GM12878 (cell line): ENCODE data around the gene SIVA1. TPM values are rescaled to one million over a fixed set of nuclear protein-coding genes. Genes with fewer than 3 reads are reported as not detected.

Source experiments
- ATAC-seq: fragments of 200-7000 bp; cut with Tn5 transposase; 3 replicates; pipeline ENCODE4 v1.9.1; 2020; ENCODE audit warnings: mild to moderate bottlenecking, moderate library complexity
- BruUV-seq: library from RNA; stranded (reverse); fragments of 400-500 nt; replicated peaks from 2 replicates; lab custom pipeline; 2021; lab: Mats Ljungman, UMichigan
- CTCF ChIA-PET: fragments of 300-600 bp; sonication (Branson Sonifier 250); formaldehyde crosslinking; extraction: SDS; loops from one replicate; lab custom pipeline; 2021; ENCODE audit warnings: inconsistent platforms; lab: Yijun Ruan, JAX
- POLR2A ChIA-PET: fragments of 350-600 bp; formaldehyde crosslinking; extraction: SDS; loops from one replicate; lab custom pipeline; 2021; ENCODE audit warnings: inconsistent platforms; lab: Charles Lee
- RAD21 ChIA-PET: fragments of 300-600 bp; sonication (Branson Sonifier 250); formaldehyde crosslinking; loops from one replicate; lab custom pipeline; 2023; ENCODE audit warnings: antibody characterized with exemption; ENCODE audit not compliant: unreplicated experiment; lab: Charles Lee
- SMC1A ChIA-PET: fragments of 300-600 bp; sonication (Branson Sonifier 250); formaldehyde crosslinking; loops from one replicate; lab custom pipeline; 2023; ENCODE audit not compliant: unreplicated experiment, uncharacterized antibody; lab: Charles Lee
- DNase-seq: peaks from one replicate; pipeline ENCODE4 v3.0.0-alpha.2; 2011; ENCODE audit warnings: low read depth, low spot score
- FAIRE-seq: peaks from 3 replicates; lab custom pipeline; 2011; peaks lifted over from hg19 to GRCh38; lab: Jason Lieb, UNC
- H2AFZ ChIP-seq: 2 replicates; pipeline ENCODE4 v1.6.0; 2011; ENCODE audit warnings: low read depth, low read length, control low read depth; ENCODE audit not compliant: control insufficient read depth
- H3K27ac ChIP-seq: 2 replicates; pipeline ENCODE4 v1.5.1; 2011; ENCODE audit warnings: control low read depth; ENCODE audit not compliant: control insufficient read depth, insufficient read depth
- H3K27me3 ChIP-seq, 2 experiments: replicated peaks in 1 of 2; 2 replicates each; pipeline versions ENCODE4 v1.6.0 to v1.6.1; 2011; ENCODE audit warnings: low read length in 1 of 2; ENCODE audit not compliant: control insufficient read depth in 2 of 2, insufficient read depth in 2 of 2
- H3K36me3 ChIP-seq, 2 experiments: 2 replicates each; pipeline ENCODE4 v1.5.1; 2011; ENCODE audit warnings: low read length in 1 of 2; ENCODE audit not compliant: control insufficient read depth in 2 of 2, insufficient read depth in 2 of 2
- H3K4me1 ChIP-seq: 2 replicates; pipeline ENCODE4 v1.6.1; 2011; ENCODE audit warnings: mild to moderate bottlenecking, low read length, moderate library complexity, mixed read lengths; ENCODE audit not compliant: control insufficient read depth, insufficient read depth
- H3K4me2 ChIP-seq: 2 replicates; pipeline ENCODE4 v1.6.0; 2011; ENCODE audit warnings: control low read depth; ENCODE audit not compliant: control insufficient read depth, insufficient read depth
- H3K4me3 ChIP-seq: fragments of 200-600 bp; sonication (generic); 2 replicates; pipeline ENCODE4 v1.5.1; 2016
- H3K79me2 ChIP-seq: 2 replicates; pipeline ENCODE4 v1.6.0; 2011; ENCODE audit warnings: low read length; ENCODE audit not compliant: control insufficient read depth, insufficient read depth
- H3K9ac ChIP-seq: 2 replicates; pipeline ENCODE4 v1.8.0; 2011; ENCODE audit warnings: low read length, control low read depth, mixed read lengths; ENCODE audit not compliant: control insufficient read depth, insufficient read depth
- H3K9me3 ChIP-seq: replicated peaks from 3 replicates; pipeline ENCODE4 v1.5.1; 2011; ENCODE audit warnings: mild to moderate bottlenecking, low read length; ENCODE audit not compliant: control insufficient read depth, insufficient read depth
- H4K20me1 ChIP-seq: 2 replicates; pipeline ENCODE4 v1.6.0; 2011; ENCODE audit not compliant: control insufficient read depth, insufficient read depth
- DPF2 ChIP-seq: fragments of 450-650 bp; IDR thresholded peaks from 2 replicates; pipeline ENCODE4 v1.6.1; 2017; ENCODE audit warnings: mild to moderate bottlenecking
- ESRRA ChIP-seq: IDR thresholded peaks from 2 replicates; pipeline ENCODE4 v1.6.1; 2012; ENCODE audit warnings: mild to moderate bottlenecking, low read length, improper control_type of control experiment
- FOS ChIP-seq: IDR thresholded peaks from 3 replicates; pipeline ENCODE4 v1.6.1; 2011; ENCODE audit warnings: borderline replicate concordance; ENCODE audit not compliant: insufficient read length; ENCODE audit errors: extremely low read depth
- IRF4 ChIP-seq: IDR thresholded peaks from 2 replicates; pipeline ENCODE4 v1.6.1; 2011; ENCODE audit warnings: low read depth, low read length
- JUNB ChIP-seq: IDR thresholded peaks from 2 replicates; pipeline ENCODE4 v1.6.1; 2016; ENCODE audit warnings: antibody characterized with exemption, mild to moderate bottlenecking
- LARP7 ChIP-seq: fragments of 450-650 bp; IDR thresholded peaks from 2 replicates; pipeline ENCODE4 v1.6.1; 2017; ENCODE audit warnings: mild to moderate bottlenecking
- MTA2 ChIP-seq: fragments of 450-650 bp; IDR thresholded peaks from 2 replicates; pipeline ENCODE4 v1.6.1; 2016; ENCODE audit warnings: low read depth, mild to moderate bottlenecking, moderate library complexity
- MXI1 ChIP-seq: fragments of 150-350 bp; IDR thresholded peaks from 2 replicates; pipeline ENCODE4 v1.6.1; 2011; ENCODE audit warnings: low read depth, mild to moderate bottlenecking, inconsistent platforms, low read length, improper control_type of control experiment
- NBN ChIP-seq: fragments of 450-650 bp; IDR thresholded peaks from 2 replicates; pipeline ENCODE4 v1.6.1; 2016
- NKRF ChIP-seq: fragments of 450-650 bp; conservative IDR thresholded peaks from 2 replicates; pipeline ENCODE4 v1.6.1; 2017; ENCODE audit warnings: mild to moderate bottlenecking, moderate library complexity
- NR2C1 ChIP-seq: fragments of 450-650 bp; IDR thresholded peaks from 2 replicates; pipeline ENCODE4 v1.6.1; 2017; ENCODE audit warnings: antibody characterized with exemption, mild to moderate bottlenecking, moderate library complexity
- PAX5 ChIP-seq: IDR thresholded peaks from 2 replicates; pipeline ENCODE4 v1.6.1; 2011; ENCODE audit warnings: low read depth, low read length, borderline replicate concordance
- RAD51 ChIP-seq: fragments of 450-650 bp; IDR thresholded peaks from 2 replicates; pipeline ENCODE4 v1.6.1; 2016; ENCODE audit warnings: moderate library complexity, mild to moderate bottlenecking, inconsistent platforms
- RELA ChIP-seq: fragments of 450-650 bp; IDR thresholded peaks from 2 replicates; pipeline ENCODE4 v1.8.0; 2014; ENCODE audit warnings: borderline replicate concordance; ENCODE audit not compliant: partially characterized antibody
- RFX5 ChIP-seq: IDR thresholded peaks from 2 replicates; pipeline ENCODE4 v1.6.1; 2011; ENCODE audit warnings: low read depth, low read length, improper control_type of control experiment
- TCF12 ChIP-seq: IDR thresholded peaks from 2 replicates; pipeline ENCODE4 v1.6.1; 2011; ENCODE audit warnings: low read depth, mild to moderate bottlenecking, low read length
- ZBED1 ChIP-seq: IDR thresholded peaks from 2 replicates; pipeline ENCODE4 v1.6.1; 2016; ENCODE audit warnings: borderline replicate concordance
- whole genome bisulfite sequencing: methylation state at CpG from one replicate; pipeline ENCODE4 v1.1.6; 2016; ENCODE audit warnings: low lambda C conversion rate; ENCODE audit not compliant: insufficient replicate concordance, insufficient coverage; ENCODE audit errors: missing lambda C conversion rate; 5-methylcytosine and 5-hydroxymethylcytosine counted together
- in situ Hi-C: fragments of 300-500 bp; cut with MboI; formaldehyde crosslinking; loops from 9 replicates; pipeline ENCODE4 v1.14.3; 2018; ENCODE audit warnings: mixed read lengths
- intact Hi-C: fragments of 100-400 bp; cut with micrococcal nuclease; formaldehyde crosslinking; loops from one replicate; pipeline ENCODE4 v1.14.2; 2022; ENCODE audit not compliant: unreplicated experiment
- polyA plus RNA-seq, 11 experiments: library from polyadenylated mRNA; depleted of rRNA in 4 of 11; unstranded in 6 of 11; stranded (reverse) in 5 of 11; fragments of >200 nt; fragmentation: Nextera tagmentation in 4 of 11; fragmentation: Illumina TruSeq in 1 of 11; extraction: Ambion mirVana in 4 of 11; extraction: Trizol in 1 of 11; gene quantifications; 1 replicate in 1 of 11; 2 replicates in 10 of 11; pipeline versions ENCODE4 v1.2.1 to v1.2.3, GENCODE V29; 2011 to 2016; ENCODE audit warnings: inconsistent platforms in 2 of 11, missing spikeins in 2 of 11, low read depth in 1 of 11
- total RNA-seq, 4 experiments: library from RNA; depleted of rRNA in 3 of 4; stranded (reverse); fragments of >200 nt in 3 of 4; fragmentation: Illumina TruSeq in 1 of 4; extraction: Trizol in 1 of 4; gene quantifications; 2 replicates each; pipeline versions ENCODE4 v1.2.1 to v1.2.3, GENCODE V29; 2013 to 2021

The SIVA1 gene
- total and polyA plus RNA-seq, 10 of the 15 experiments (the other 5 are each of a cell fraction or from before 2014, with no cell fraction given), result 4.6 to 282 (median 106) TPM

GRCh38 chr14:104782086-104782807 lies 29.3 kb downstream of the SIVA1 start:
- WGBS, result 91% methylated on average over 14 of the region's 28 CpGs
- ChIA-PET POLR2A (no interaction called here), RAD21 (no interaction called here), SMC1A (no interaction called here), CTCF (no interaction called here)
- no peak for ATAC-seq
- TF ChIP-seq RAD51 (no peak), NR2C1 (no peak), MXI1 (no peak), RFX5 (no peak), FOS (no peak), NKRF (no peak), RELA (no peak), NBN (no peak), JUNB (no peak), ZBED1 (no peak), ESRRA (no peak), LARP7 (no peak), MTA2 (no peak), TCF12 (no peak), DPF2 (no peak), PAX5 (no peak), IRF4 (no peak)
- Histone ChIP-seq H3K79me2 (no peaks in the 10 kb centered on the region), H3K9ac (no peak overlapping the region), H3K4me3 (no peak overlapping the region), H4K20me1 (no peaks in the 10 kb centered on the region), H3K36me3 (peaks cover 0 to 2% of the 10 kb centered on the region in 2 experiments; a peak in 2 of 4 replicates), H3K27me3 (no peaks in the 10 kb centered on the region), H3K27ac (no peak overlapping the region), H3K4me1 (no peaks in the 10 kb centered on the region), H3K4me2 (no peak overlapping the region), H2AFZ (no peak overlapping the region), H3K9me3 (no peaks in the 10 kb centered on the region)
- in situ Hi-C loops (no loop called here), intact Hi-C loops (no loop called here)
- no peak for DNase-seq
- FAIRE-seq, result no peak
- no TSS peak for BruUV-seq
